Loucy (cell line): Measurements from ENCODE around the gene MCAT.

ENCODE experiments used
- H2AFZ ChIP-seq: fragments of 200-600 bp; sonication (generic); 2 replicates; pipeline ENCODE4 v1.6.0; 2016; ENCODE audit warnings: antibody characterized with exemption, mild to moderate bottlenecking, low read length, moderate library complexity
- H3F3A ChIP-seq: fragments of 200-600 bp; 2 replicates; pipeline ENCODE4 v1.6.0; 2016; ENCODE audit warnings: antibody characterized with exemption, low read depth, mild to moderate bottlenecking
- H3K27me3 ChIP-seq: fragments of 200-600 bp; sonication (generic); 2 replicates; pipeline ENCODE4 v1.6.1; 2014; ENCODE audit warnings: low read length, mild to moderate bottlenecking; ENCODE audit not compliant: insufficient read depth, poor library complexity, severe bottlenecking
- H3K36me3 ChIP-seq: fragments of 200-600 bp; sonication (generic); 2 replicates; pipeline ENCODE4 v1.6.1; 2016; ENCODE audit warnings: low read length; ENCODE audit not compliant: insufficient read depth
- H3K4me1 ChIP-seq: fragments of 200-600 bp; sonication (generic); 2 replicates; pipeline ENCODE4 v1.5.1; 2014; ENCODE audit warnings: low read length, mild to moderate bottlenecking; ENCODE audit not compliant: insufficient read depth, poor library complexity, severe bottlenecking
- H3K4me2 ChIP-seq: fragments of 200-600 bp; sonication (generic); 2 replicates; pipeline ENCODE4 v1.6.0; 2014; ENCODE audit warnings: antibody characterized with exemption, low read length, low read depth, mild to moderate bottlenecking; ENCODE audit not compliant: poor library complexity, severe bottlenecking
- H3K4me3 ChIP-seq: fragments of 200-600 bp; sonication (generic); 2 replicates; pipeline ENCODE4 v1.5.1; 2014; ENCODE audit warnings: low read length, mild to moderate bottlenecking, mixed read lengths; ENCODE audit not compliant: poor library complexity, severe bottlenecking
- H3K79me2 ChIP-seq: fragments of 200-600 bp; sonication (generic); 2 replicates; pipeline ENCODE4 v1.6.1; 2014; ENCODE audit warnings: low read length; ENCODE audit not compliant: insufficient read depth
- H3K9ac ChIP-seq: fragments of 200-600 bp; sonication (generic); 2 replicates; pipeline ENCODE4 v1.6.0; 2014; ENCODE audit warnings: mild to moderate bottlenecking, low read depth, low read length, moderate library complexity; ENCODE audit not compliant: poor library complexity, severe bottlenecking
- H3K9me2 ChIP-seq: fragments of 200-600 bp; sonication (generic); replicated peaks from 2 replicates; pipeline ENCODE4 v1.6.1; 2016; ENCODE audit warnings: low read depth, low read length, mixed read lengths
- H3K9me3 ChIP-seq: fragments of 200-600 bp; sonication (generic); 2 replicates; pipeline ENCODE4 v1.6.1; 2014; ENCODE audit warnings: mild to moderate bottlenecking, antibody characterized with exemption, low read length, low read depth; ENCODE audit not compliant: insufficient read depth
- H4K20me1 ChIP-seq: fragments of 200-600 bp; sonication (generic); 2 replicates; pipeline ENCODE4 v1.6.0; 2014; ENCODE audit warnings: antibody characterized with exemption, low read length, mild to moderate bottlenecking; ENCODE audit not compliant: insufficient read depth, poor library complexity, severe bottlenecking
- CTCF ChIP-seq: fragments of 200-600 bp; sonication (generic); conservative IDR thresholded peaks from 2 replicates; pipeline ENCODE4 v1.5.1; 2014; ENCODE audit warnings: mild to moderate bottlenecking, antibody characterized with exemption, low read length
- EZH2phosphoT487 ChIP-seq: fragments of 200-600 bp; IDR thresholded peaks from 2 replicates; pipeline ENCODE4 v1.6.1; 2018; ENCODE audit warnings: antibody characterized with exemption, mild to moderate bottlenecking, moderate library complexity, borderline replicate concordance

The MCAT gene

DNA sequence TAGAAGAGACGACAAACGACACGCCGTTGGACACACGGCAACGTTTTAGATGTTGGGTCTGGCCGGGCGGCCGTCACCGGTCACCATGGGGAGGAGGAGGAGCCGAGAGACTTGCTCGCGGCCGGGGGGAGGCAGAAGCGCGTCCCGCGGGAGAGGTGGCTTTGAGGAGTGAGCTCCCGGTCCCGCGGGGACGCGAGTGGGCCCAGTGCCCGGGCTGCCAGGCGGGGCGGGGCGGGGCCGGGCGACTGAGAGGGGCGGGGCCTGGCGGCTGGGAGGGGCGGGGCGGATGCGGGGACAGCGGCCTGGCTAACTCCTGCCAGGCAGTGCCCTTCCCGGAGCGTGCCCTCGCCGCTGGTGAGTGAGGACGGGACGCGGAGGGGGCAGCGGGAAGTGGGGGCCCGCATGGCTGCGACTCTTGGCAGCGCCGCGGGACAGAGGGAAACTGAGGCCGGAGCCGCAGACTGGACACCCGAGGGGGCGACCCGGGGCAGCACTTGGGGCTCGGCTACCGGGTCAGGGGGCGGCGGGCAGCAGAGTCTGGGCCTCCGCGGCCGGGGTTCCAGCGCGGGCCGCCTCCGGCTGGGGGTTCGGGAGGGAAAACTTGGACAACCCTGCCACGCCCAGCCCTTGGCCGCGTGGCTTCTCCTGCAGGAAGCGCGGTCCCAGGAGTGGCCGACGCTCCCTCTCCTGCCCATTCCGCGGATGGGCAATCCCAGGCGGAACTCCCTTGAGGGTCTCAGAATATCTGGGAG, 8.2 kb upstream of the MCAT start, which contains the start of gene TSPO:
TSS of gene TSPO (plus strand) at position 309 of the 752 bp plus-strand sequence. CDS start 7,680 bp downstream, outside the sequence.
- no peaks in the 10 kb centered on the region for H3K9me3 ChIP-seq
- no peak for TF ChIP-seq EZH2phosphoT487
- TF ChIP-seq CTCF, result no peak

DNA sequence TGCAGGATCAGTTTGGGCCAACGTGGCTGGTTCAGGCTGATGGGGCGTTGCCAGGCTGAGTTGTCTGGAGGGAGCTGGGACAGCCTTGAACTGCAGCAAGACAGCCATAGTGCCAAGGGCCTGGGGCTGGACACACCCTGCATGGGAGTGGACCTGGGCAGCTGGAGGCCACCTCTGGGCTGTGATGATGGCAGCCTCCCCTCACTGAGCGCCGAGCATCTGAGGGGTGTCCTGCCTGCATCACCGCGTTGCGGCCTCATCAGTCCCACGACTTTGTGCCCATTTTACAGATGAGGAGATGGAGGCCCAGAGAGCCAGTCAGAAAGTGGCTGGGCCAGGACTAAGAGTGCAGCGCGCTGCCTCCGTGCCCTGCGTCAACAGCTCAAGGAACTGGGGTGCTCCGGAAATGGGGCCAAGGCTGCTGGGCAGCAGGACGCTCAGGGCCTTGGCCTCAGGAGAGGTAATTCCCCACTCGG, 7.6 kb upstream of the MCAT start:
- H3K9me2 ChIP-seq, result no peaks in the 10 kb centered on the region
- H3K4me2 ChIP-seq, result peak overlapping the region; percentile 92
- no peaks in the 10 kb centered on the region for H3K9me3 ChIP-seq
- H3K4me3 ChIP-seq, result peak overlapping the region; percentile 93
- H3K9ac ChIP-seq, result peak overlapping the region; percentile 90
- H3K79me2 ChIP-seq, result peaks cover 26% of the 10 kb centered on the region
- H3K27me3 ChIP-seq, result no peaks in the 10 kb centered on the region
- peaks cover 40% of the 10 kb centered on the region for H3K4me1 ChIP-seq
- H2AFZ ChIP-seq, result peak overlapping the region; percentile 82; the same call in 1 of the 2 replicates
- TF ChIP-seq CTCF (no peak), EZH2phosphoT487 (no peak)
- no peaks in the 10 kb centered on the region for H4K20me1 ChIP-seq
- no peaks in the 10 kb centered on the region for H3F3A ChIP-seq
- no peaks in the 10 kb centered on the region for H3K36me3 ChIP-seq

More for the DNA sequence above, 8.2 kb upstream of the MCAT start, which contains the start of gene TSPO:
- H4K20me1 ChIP-seq, result no peaks in the 10 kb centered on the region
- H3F3A ChIP-seq, result no peaks in the 10 kb centered on the region
- H3K9ac ChIP-seq, result peak within 1 kb of the TSS; percentile 90
- no peaks in the 10 kb centered on the region for H3K27me3 ChIP-seq
- peaks cover 26% of the 10 kb centered on the region for H3K79me2 ChIP-seq
- peak within 1 kb of the TSS; percentile 93 for H3K4me3 ChIP-seq
- H3K4me1 ChIP-seq, result peaks cover 40% of the 10 kb centered on the region
- H3K9me2 ChIP-seq, result no peaks in the 10 kb centered on the region
- H3K36me3 ChIP-seq, result no peaks in the 10 kb centered on the region
- H3K4me2 ChIP-seq, result peak within 1 kb of the TSS; percentile 92
- H2AFZ ChIP-seq, result peak within 1 kb of the TSS; percentile 82

GRCh38 chr22:43148581-43148980, 5.4 kb upstream of the MCAT start:
- peak overlapping the region; percentile 87 for H2AFZ ChIP-seq
- no peaks in the 10 kb centered on the region for H3F3A ChIP-seq
- no peaks in the 10 kb centered on the region for H4K20me1 ChIP-seq
- H3K4me3 ChIP-seq, result peak overlapping the region; percentile 17
- H3K4me2 ChIP-seq, result peak overlapping the region; percentile 62
- TF ChIP-seq EZH2phosphoT487 (no peak), CTCF (no peak)
- peaks cover 17% of the 10 kb centered on the region for H3K79me2 ChIP-seq
- no peaks in the 10 kb centered on the region for H3K9me2 ChIP-seq
- no peaks in the 10 kb centered on the region for H3K36me3 ChIP-seq
- peak overlapping the region; percentile 63 for H3K9ac ChIP-seq
- H3K4me1 ChIP-seq, result peaks cover 36% of the 10 kb centered on the region
- no peaks in the 10 kb centered on the region for H3K27me3 ChIP-seq
- no peaks in the 10 kb centered on the region for H3K9me3 ChIP-seq
